Head of caudate nucleus (tissue), 42 donors: ENCODE data around the gene CLEC19A.

Experiments
- DNase-seq, 42 donors: peaks; one replicate each; pipeline versions ENCODE4 v3.0.0 to v3.0.0-alpha.2; 2020 to 2021; ENCODE audit warnings: mixed read lengths in 7 of 42
- intact Hi-C: fragments of 100-400 bp; cut with DNase I; formaldehyde crosslinking; loops from one replicate; pipeline ENCODE4 v1.15.0; 2022

The CLEC19A gene

DNA sequence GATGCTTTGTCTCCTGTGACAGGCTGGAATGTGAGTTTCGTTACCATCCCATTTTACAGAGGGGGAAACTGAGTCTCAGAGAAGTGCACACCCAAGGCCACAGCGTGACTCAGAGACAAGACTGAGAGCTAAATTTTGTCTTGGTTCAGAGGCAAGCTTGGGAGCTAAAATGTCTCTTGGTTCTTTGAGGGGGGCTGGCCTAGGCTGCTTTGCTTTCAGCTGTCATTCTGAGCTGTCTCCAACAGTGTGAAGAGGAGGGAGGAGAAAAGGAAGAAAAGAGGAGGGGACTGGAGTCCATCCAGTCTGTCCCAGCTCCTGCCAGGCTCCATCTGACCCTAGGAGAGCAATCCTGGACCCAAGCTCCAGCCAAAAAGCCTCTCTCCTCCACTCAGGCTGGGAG lies at the start of gene CLEC19A:
Gene CLEC19A (plus strand): TSS at position 301 of the 400 bp plus-strand sequence. CDS start 121 bp downstream, outside the sequence.
- intact Hi-C loops: no loop called here
- DNase-seq: no peak

DNA sequence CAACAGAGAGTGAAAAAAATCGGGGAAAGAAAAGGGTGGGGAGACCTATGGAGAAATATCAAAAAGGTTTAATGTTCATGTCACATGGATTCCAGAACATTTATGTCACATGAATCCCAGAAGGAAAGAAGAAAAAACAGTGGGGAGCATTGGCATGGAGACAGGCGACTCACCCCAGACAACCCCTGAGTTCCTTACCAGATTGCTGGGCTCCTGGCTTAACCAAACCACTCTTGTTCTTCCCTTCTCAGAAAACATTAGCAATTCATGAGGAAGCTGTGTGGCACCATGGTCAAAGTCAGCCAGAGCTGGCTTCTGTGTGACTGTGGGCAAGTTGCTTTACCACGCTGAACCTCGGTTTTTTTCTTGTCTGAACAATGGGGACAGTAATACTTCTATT lies 49.6 kb upstream of the CLEC19A start:
- intact Hi-C loops: no loop called here

DNA sequence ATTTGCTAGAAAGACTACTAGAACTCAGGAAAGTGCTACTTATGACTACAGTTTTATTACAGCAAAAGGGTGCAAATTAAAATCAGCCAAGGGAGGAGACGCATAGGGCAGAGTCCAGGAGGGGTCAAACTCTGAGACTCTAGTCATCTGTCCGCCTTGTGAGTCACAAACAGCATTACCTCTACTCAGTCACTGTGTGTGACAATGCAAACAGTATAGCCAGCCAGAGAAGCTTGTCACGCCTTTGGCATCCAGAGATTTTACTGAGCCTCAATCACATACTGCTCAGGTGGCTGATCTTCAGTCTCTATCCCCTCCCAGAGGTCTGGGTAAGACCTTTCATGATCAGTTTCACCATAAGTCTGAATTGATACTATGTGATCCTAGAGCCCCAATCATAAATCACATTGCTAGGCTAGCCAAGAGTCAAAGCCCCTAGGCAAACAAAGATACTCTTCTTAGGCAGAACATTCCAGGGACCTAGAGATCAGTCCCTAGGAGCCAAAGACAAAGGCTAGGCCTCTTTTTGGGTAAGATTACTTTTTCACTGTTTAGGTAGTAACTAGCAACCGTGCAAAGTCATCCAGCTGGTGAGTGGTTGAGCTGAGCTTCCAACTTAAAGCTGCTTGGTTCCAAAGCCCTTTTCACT lies 48.8 kb upstream of the CLEC19A start:
- intact Hi-C loops: no loop called here
- DNase-seq: no peak

More for the DNA sequence above, 49.6 kb upstream of the CLEC19A start:
- no peak for DNase-seq

DNA sequence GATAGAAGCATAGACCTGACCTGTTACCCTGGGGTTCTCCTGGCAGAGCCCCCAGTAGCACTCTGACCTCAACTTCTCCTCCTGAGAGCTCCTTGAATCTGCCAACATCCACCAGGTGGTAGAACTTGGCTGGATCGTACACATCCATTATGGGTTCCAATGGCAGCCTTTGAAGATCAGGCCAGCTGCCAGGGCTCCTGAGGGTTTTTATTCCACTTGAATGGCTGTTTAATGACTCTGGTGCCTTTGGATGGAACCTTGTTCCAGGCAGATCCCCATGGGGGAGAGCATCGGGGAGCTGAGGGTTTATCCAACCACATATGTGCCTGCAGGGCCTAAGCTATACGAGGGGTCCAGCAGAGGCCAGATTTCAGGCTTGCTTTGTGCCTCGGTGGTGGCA lies 47.1 kb upstream of the CLEC19A start:
- DNase-seq: peak in 3 of 42 donors; percentile 11 to 38 (median 16)

DNA sequence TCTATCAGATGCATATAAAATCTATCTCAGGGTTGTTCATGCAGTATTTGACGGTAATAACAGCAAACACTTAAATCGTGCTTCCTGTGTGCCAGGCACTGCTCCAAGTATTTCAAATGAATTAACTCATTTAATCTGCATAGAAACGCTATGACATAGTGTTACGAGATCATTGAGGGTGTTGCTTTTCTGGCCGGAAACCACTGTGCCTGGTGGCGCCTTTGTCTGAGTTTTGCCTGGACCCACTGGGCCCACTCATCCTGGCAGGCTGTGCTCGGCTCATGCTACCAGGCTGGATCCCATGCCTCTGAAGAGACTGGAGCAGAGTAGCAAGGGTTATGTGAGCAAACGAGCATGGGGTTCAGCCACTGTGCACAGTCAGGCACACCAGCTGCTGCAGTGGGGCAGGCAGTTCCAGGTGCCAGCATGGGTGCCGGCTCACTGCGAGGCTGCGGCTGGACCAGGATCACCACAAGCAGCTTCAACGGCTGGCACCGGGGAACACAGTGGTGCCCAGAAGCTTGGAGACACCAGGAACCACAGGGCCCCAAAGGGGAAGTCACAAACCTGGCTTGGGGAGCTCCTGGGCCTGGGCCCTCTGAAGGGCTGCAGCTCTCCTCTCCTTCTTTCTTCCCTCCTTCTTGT lies 45.9 kb upstream of the CLEC19A start:
- DNase-seq: peak in 1 of 42 donors; percentile 6
- intact Hi-C loops: no loop called here

More for the DNA sequence above, 47.1 kb upstream of the CLEC19A start:
- intact Hi-C loops: no loop called here

DNA sequence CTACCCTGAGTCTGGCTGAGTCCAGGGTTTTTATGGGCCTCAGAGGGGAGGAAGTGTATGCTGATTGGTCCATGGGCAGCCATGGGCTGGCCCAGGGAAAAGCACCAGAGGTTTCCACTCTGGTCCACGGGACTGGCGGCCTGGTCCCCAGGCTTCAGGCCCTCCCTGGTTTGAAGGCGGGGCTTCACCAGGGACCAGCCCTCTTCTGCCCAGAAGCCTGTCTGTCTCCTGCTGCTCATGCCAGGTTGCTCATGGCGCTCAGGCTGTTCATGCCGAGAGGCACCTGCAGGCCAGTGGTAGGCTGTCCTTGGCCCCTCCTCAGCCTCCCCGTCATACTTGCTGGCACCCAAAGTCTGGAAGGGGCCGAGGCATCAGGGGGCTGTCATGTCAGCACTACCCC lies 45.0 kb upstream of the CLEC19A start:
- DNase-seq: no peak
- intact Hi-C loops: no loop called here

DNA sequence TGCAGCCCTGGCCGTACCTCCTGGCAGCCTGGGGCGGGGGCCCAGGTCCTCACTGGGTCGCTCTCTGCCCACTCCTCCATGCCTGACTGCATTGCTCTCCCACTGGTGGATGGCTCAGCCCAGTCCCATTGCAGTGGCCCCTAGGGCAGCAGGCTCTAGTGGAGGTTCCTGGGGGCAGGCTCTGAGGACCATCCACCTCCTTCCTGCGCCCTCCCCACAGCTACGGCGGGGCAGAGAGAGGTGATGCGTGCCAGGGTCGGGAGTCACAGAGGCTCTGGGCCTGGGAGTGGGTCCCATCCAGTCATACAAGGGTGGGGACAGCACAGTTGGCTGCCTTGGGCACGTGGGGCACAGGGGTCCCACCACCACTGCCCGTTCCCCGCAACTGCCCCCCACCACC lies 44.0 kb upstream of the CLEC19A start:
- intact Hi-C loops: no loop called here
- no peak for DNase-seq

DNA sequence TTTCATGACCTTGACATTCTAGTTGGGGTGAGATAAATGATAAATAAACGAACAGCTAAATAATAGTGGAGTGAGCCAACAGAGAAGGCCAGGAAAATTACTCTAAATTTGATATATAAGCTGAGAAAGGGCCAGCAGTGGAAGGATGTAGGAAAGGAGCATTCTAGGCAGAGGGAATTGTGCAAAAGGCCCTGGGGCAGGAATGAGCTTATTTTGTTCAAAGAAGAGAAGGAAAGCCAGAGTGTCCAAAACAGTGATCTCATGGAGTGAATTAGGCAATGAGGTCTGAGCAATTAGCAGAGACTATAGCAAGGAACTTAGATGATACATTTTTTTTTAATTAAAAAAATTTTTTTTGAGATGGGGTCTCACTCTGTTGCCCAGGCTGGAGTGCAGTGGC lies 43.3 kb upstream of the CLEC19A start:
- intact Hi-C loops: no loop called here
- DNase-seq: no peak

DNA sequence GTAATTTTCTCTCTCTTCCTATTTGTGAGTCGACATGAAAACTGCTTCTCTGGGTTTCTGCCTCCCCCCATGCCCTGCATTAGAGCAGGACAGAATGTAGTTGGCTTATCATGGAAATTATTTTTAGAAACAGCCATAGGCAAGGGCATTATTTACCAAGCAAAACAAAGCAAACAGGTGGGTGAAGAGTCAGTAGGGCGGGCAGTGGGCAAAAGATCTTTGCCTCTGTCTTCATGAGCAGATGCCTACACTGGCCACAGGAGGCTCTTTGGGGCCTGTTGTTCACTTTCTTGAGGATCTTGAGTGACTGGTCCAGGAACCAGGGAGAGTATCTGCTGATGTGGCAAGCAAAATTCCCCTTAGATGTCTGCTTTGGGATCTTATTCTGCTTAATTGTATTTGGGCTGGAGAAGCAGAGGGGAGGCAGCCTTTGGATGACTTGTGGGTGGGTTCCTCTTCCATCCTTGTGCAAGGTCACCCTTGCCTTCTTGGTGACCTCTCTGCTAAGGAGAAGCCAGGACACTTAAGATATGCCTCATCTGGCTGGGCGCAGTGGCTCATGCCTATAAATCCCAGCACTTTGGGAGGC lies 42.5 kb upstream of the CLEC19A start:
- no peak for DNase-seq
- intact Hi-C loops: no loop called here

DNA sequence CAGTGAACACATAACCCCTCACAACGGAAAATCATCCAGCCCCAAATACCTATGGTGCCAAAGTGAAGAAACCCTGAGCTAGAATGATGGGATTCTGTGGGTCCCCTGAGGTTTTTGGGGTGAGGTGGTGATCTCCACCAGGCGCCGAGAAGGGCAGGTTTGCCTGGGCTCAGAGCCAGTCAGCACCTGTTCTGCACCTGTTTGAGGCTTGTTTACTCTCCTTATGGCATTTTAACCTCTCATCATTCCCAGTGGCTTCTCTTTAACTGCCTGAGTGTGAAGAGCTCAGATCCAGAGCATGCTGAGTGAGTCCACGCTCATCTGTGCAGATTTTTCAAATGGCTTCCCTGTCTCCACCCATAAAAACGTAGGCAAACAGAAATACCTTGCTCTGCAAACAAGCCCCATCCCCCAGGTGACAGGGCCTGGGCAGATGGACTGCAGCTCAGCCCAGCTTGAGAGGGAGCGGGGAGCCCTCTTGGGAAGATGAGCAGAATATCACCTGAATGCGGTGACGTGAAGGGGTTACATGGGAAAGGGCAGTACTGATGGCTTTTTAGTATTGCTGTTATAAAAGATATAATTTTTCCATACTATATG lies 40.1 kb upstream of the CLEC19A start:
- intact Hi-C loops: no loop called here
- DNase-seq: no peak

DNA sequence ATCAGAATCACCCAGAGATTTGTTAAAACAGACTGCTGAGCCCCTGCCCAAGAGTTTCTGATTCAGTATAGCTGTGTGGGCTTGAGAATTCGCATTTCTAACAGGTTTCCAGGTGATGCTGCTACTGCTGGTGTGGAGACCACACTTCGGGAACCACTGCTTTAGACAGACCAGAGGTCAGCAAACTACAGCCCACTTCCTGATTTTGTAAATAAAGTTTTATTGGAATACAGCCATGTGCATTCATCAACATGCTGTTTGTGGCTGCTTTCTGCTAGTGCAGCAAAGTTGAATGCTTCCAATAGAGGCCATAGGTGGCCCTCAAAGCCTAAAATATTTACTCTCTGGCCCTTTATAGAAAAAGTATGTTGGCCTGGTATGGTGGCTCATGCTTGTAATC lies 32.6 kb upstream of the CLEC19A start:
- intact Hi-C loops: no loop called here
- DNase-seq: no peak

DNA sequence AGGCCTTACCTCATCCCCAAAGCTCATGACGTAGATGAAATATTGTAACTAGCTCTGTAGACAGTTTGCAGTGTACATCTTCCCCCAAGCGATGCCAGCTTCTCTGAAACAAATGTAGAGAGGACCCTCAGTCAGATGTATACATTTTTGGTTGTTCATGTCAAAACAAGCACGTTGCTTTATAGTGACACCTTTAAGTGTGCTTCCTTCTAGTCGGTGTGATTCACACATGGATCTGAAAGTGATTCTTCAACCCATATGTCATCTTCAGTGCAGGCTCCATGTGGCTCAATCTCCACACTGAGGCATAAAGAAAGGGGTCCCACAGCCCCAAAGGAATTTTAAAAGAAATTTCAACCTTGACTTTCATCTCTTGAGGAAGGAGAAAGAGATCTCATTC lies 30.9 kb upstream of the CLEC19A start:
- intact Hi-C loops: no loop called here
- no peak for DNase-seq

DNA sequence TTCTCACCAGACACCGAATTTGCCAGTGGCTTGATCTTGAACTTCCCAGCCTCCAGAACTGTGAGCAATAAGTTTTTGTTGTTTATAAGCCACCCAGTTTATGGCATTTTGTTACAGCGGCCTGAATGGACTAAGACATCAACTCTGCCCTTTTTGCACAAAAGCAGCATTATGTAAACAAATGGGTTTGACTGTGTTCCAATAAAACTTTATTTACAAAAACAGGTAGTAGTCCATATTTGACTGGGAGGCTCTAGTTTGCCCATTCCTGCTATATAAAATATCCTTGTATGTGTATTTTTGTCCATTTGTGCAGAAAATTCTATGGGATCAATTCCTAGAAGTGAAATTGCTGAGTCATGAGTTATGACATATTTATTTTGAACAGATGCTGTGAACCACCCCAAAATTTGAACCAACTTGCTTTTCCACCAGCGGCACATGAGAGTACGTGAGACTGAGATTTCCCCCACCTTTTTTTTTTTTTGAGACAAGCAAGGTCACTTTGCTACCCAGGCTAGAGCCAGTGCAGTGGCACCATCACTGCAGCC lies 21.3 kb upstream of the CLEC19A start:
- intact Hi-C loops: no loop called here
- DNase-seq: no peak

DNA sequence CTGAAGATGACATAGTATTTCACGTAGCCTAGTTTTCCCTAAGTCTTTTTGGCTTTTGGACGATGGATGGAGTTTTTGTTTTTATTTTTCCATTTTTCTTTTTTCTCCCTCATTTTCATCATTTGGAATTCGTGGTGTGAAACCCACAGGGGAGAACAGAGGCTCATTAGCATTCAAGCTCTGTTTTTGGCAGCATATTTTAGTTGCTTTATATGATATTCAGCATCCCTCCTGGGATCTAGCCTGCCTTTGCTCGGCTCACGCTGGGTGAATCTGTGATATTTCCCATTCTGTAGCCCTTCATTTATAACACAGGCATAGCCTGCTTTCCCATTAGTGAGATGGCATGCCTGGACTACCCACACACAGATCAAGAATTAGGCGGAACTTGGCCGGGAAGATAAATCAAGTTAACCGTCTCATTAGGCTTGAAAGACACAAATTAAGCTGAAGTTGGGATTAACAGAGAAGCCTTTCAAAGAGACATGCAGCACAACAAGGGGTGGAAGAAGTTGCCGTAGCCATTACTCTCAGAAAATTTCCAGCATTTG lies 20.1 kb upstream of the CLEC19A start:
- intact Hi-C loops: no loop called here
- peak in 3 of 42 donors; percentile 10 to 56 (median 20) for DNase-seq

DNA sequence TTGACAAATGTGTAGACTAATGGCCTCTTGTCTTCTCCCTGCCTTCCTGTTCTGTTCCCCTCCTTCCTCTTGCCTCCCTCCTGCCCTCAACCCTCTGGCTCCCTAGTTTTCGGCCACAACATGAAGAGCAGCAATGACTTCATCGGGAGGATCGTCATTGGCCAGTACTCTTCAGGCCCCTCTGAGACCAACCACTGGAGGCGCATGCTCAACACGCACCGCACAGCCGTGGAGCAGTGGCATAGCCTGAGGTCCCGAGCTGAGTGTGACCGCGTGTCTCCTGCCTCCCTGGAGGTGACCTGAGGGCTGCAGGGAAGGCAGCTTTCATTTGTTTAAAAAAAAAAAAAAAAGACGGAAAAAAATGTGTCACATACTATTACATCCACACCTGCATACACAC lies 18.8 kb upstream of the CLEC19A start:
- intact Hi-C loops: no loop called here
- no peak for DNase-seq

DNA sequence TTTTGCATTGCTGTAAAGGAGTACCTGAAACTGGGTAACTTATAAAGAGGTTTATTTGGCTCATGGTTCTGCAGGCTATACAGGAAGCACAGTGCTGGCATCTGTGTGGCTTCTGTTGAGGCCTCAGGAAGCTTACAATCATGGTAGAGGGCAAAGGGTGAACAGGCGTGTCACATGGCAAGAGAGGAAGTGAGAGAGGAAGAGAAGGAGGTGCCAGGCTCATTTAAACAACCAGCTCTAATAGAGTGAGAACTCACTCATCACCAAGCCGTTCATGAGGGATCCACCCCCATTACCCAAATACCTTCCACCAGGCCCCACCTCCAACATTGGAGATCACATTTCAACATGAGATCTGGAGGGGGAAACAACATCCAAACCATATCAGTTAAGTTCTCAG lies 16.4 kb upstream of the CLEC19A start:
- no peak for DNase-seq
- intact Hi-C loops: no loop called here

DNA sequence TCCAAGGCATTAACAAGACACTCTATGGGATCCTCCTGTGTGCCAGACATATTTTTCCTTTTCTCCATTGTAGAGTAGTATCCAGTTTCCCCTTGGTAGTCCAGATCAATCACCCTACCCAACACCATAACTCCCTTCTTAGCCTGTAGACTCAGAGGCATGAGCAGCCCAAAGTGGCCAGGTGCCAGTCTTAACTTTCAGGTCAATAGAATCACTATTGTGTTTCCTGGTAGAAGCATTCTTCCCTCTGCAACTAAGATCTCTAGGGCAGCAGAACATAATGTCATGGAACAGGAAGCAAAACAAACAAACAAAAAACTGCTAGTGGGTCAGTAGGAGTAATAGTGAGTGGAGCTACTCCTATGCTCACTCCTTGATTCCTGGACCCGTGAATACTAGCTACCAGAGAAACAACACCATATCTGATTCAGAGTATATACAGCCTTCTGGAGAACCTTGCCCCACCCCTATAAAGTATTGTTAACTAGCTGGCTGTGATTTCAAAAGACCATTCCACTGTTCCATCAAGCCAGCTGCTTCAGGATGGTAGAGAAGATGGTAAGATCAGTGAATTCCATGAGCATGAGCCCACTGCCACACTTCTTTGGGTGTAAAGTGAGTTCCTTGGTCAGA lies 11.2 kb upstream of the CLEC19A start:
- no peak for DNase-seq
- intact Hi-C loops: no loop called here

DNA sequence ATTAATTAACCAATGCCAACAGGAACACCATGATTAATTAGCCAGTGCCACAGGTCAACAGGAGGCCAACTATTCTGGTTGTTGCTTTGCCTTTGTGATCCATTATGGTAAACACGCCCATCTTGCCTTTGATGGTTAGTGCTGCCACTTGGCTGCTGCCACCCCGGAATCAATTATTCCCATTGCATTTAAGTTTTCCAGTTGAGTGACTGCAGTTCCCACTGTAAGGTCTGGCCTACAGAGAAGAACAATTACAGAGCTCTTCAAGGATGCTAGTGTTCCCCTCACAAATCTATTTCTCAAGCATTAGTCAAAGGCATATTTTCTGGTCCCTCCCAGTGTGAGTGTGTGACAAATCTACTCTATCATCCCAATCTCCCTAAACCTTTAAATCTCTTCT lies 7.1 kb upstream of the CLEC19A start:
- DNase-seq: no peak
- intact Hi-C loops: no loop called here

DNA sequence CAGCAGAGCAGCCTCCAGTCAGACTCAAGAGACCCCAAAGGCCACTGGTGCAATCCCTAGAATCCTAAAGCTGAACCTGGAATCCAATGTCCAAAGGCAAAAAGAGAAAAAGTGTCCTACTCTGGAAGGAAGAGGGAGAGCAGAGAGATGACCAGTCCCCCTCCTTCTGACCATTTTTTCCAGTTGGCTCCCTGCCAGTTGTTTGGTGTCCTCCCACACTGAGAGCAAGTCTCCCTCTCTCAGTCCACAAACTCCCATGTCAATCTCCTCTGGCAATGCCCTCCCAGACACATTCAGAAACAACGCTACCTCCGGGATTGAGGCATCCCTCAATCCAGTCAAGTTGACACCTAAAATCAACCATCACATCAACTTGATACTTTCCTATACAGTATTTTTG lies 4.3 kb upstream of the CLEC19A start:
- intact Hi-C loops: no loop called here
- DNase-seq: no peak
